Right atrium auricular region (tissue), 2 donors: Measurements from ENCODE around the gene PRKCH. TPM values are rescaled to one million over a fixed set of nuclear protein-coding genes. Genes with fewer than 3 reads are reported as not detected.

Source experiments
- DNase-seq: peaks from one replicate; pipeline ENCODE4 v3.0.0-alpha.2; 2019; ENCODE audit warnings: low spot score
- H3K27ac ChIP-seq, 2 donors: fragments of 200-600 bp; sonication (generic); 1 replicate in 1 of 2; 2 replicates in 1 of 2; pipeline ENCODE4 v1.5.1; 2016 to 2019
- H3K27me3 ChIP-seq, 2 donors: fragments of 200-600 bp; sonication (generic); one replicate each; pipeline versions ENCODE4 v1.5.1 to v1.6.0; 2017 to 2019
- H3K36me3 ChIP-seq: fragments of 200-600 bp; sonication (generic); one replicate; pipeline ENCODE4 v1.5.1; 2016
- H3K4me1 ChIP-seq, 2 donors: fragments of 200-600 bp; sonication (generic); one replicate each; pipeline versions ENCODE4 v1.5.1 to v1.6.0; 2017 to 2019
- H3K4me3 ChIP-seq, 2 donors: fragments of 200-600 bp; sonication (generic); 1 replicate in 1 of 2; 2 replicates in 1 of 2; pipeline ENCODE4 v1.5.1; 2017 to 2019; ENCODE audit warnings: mild to moderate bottlenecking in 1 of 2, moderate library complexity in 1 of 2
- H3K9me3 ChIP-seq, 2 donors: fragments of 200-600 bp; sonication (generic); one replicate each; pipeline ENCODE4 v1.5.1; 2019
- CTCF ChIP-seq, 2 donors: fragments of 200-600 bp; sonication (generic); IDR thresholded peaks; one replicate each; pipeline ENCODE4 v1.5.1; 2019; ENCODE audit warnings: antibody characterized with exemption in 2 of 2
- total RNA-seq, 2 donors: library from RNA; depleted of rRNA; stranded (reverse); fragments of >200 nt; gene quantifications; one replicate each; pipeline ENCODE4 v1.1.0, GENCODE V29; 2016

PRKCH gene
- 10 to 100 TPM; 24.9 to 40.3 TPM for total RNA-seq

- Histone ChIP-seq H3K9me3 (peaks cover 0 to 8% of the 10 kb centered on the region in 2 donors), H3K4me3 (peak within 1 kb of the TSS; percentile 50 to 83), H3K27ac (peak within 1 kb of the TSS; percentile 70 to 76), H3K27me3 (no peaks in the 10 kb centered on the region), H3K36me3 (no peaks in the 10 kb centered on the region), H3K4me1 (peaks cover 0 to 19% of the 10 kb centered on the region in 2 donors)
- DNase-seq, result peak; percentile 77
- TF ChIP-seq CTCF (IDR thresholded peaks at IDR 0.05), result peak in 1 of 2 donors; percentile 50
These were observed at the start of gene PRKCH for GRCh38 chr14:61321385-61322010. Gene PRKCH, plus strand, starts transcription at chr14:61321579. Its CDS starts 523 bp downstream, at chr14:61322102.

- H3K4me3 ChIP-seq, result no peak overlapping the region
- no peak for TF ChIP-seq CTCF (IDR thresholded peaks at IDR 0.05)
- no peak overlapping the region for H3K27ac ChIP-seq
- H3K27me3 ChIP-seq, result no peaks in the 10 kb centered on the region
- H3K9me3 ChIP-seq, result no peaks in the 10 kb centered on the region
- peaks cover 0 to 16% of the 10 kb centered on the region in 2 donors for H3K4me1 ChIP-seq
- no peaks in the 10 kb centered on the region for H3K36me3 ChIP-seq
- DNase-seq, result no peak
These were observed 44.1 kb upstream of the PRKCH start for GRCh38 chr14:61277232-61277631.

- no peak overlapping the region for H3K27ac ChIP-seq
- H3K36me3 ChIP-seq, result no peaks in the 10 kb centered on the region
- no peak overlapping the region for H3K4me3 ChIP-seq
- H3K4me1 ChIP-seq, result peaks cover 0 to 16% of the 10 kb centered on the region in 2 donors
- no peak for TF ChIP-seq CTCF (IDR thresholded peaks at IDR 0.05)
- H3K27me3 ChIP-seq, result no peaks in the 10 kb centered on the region
- no peaks in the 10 kb centered on the region for H3K9me3 ChIP-seq
- DNase-seq, result no peak
These were observed 43.6 kb upstream of the PRKCH start for GRCh38 chr14:61277784-61278183.

- H3K4me3 ChIP-seq, result no peak overlapping the region
- DNase-seq, result no peak
- H3K27ac ChIP-seq, result no peak overlapping the region
These were observed 42.3 kb upstream of the PRKCH start for GRCh38 chr14:61279082-61279481.

GRCh38 chr14:61280092-61280525, 41.3 kb upstream of the PRKCH start:
- H3K27ac ChIP-seq, result peak overlapping the region; percentile 73 to 78
- TF ChIP-seq CTCF (IDR thresholded peaks at IDR 0.05), result no peak
- DNase-seq, result no peak
- H3K4me3 ChIP-seq, result peak overlapping the region; percentile 44 to 61
- H3K9me3 ChIP-seq, result no peaks in the 10 kb centered on the region
- no peaks in the 10 kb centered on the region for H3K27me3 ChIP-seq
- H3K4me1 ChIP-seq, result peaks cover 0 to 16% of the 10 kb centered on the region in 2 donors
- H3K36me3 ChIP-seq, result no peaks in the 10 kb centered on the region

More at GRCh38 chr14:61279082-61279481, 42.3 kb upstream of the PRKCH start:
- no peaks in the 10 kb centered on the region for H3K36me3 ChIP-seq
- TF ChIP-seq CTCF (IDR thresholded peaks at IDR 0.05), result no peak
- H3K9me3 ChIP-seq, result no peaks in the 10 kb centered on the region
- peaks cover 0 to 16% of the 10 kb centered on the region in 2 donors for H3K4me1 ChIP-seq
- no peaks in the 10 kb centered on the region for H3K27me3 ChIP-seq
